Suprapubic skin (tissue), 3 donors: ENCODE measurements around the gene TBC1D22A.

ENCODE experiments used
- CTCF ChIP-seq, 2 donors: fragments of 200-600 bp in 1 of 2; fragments of 450-650 bp in 1 of 2; sonication (generic) in 1 of 2; IDR thresholded peaks; one replicate each; pipeline ENCODE4 v1.5.1; 2016 to 2019; ENCODE audit warnings: antibody characterized with exemption in 2 of 2, mild to moderate bottlenecking in 1 of 2, moderate library complexity in 1 of 2
- EP300 ChIP-seq: sonication (generic); formaldehyde crosslinking; IDR thresholded peaks from one replicate; pipeline ENCODE4 v1.6.1; 2017; ENCODE audit warnings: antibody characterized with exemption
- POLR2A ChIP-seq, 2 donors: fragments of 450-650 bp; IDR thresholded peaks; one replicate each; pipeline ENCODE4 v1.6.1; 2017; ENCODE audit warnings: antibody characterized with exemption in 2 of 2, mild to moderate bottlenecking in 2 of 2, moderate library complexity in 2 of 2

GRCh38 chr22:46948411-46949144 is 186.1 kb downstream of the TBC1D22A start:
- TF ChIP-seq CTCF (IDR thresholded peaks at IDR 0.05): no peak
- TF ChIP-seq POLR2A (IDR thresholded peaks at IDR 0.05): no peak
- no peak for TF ChIP-seq EP300
